Keratinocyte (primary cell): ENCODE measurements around the gene KCTD8. TPM values are rescaled to one million over a fixed set of nuclear protein-coding genes. Genes with fewer than 3 reads are reported as not detected.
"Not testable (repeated sequence)": the region's sequence is repeated elsewhere in the genome, so short reads cannot be mapped to it uniquely, and the experiment has no call there.

Experiments
- DNase-seq: peaks from one replicate; pipeline ENCODE4 v3.0.0-alpha.2; 2011; ENCODE audit warnings: low read depth, missing footprints, low spot score
- FAIRE-seq: peaks from 2 replicates; lab custom pipeline; 2011; peaks lifted over from hg19 to GRCh38; lab: Jason Lieb, UNC
- H2AFZ ChIP-seq: 2 replicates; pipeline ENCODE4 v1.6.0; 2012; ENCODE audit warnings: low read length, control low read depth, inconsistent platforms; ENCODE audit not compliant: control insufficient read depth
- H3K27ac ChIP-seq: 2 replicates; pipeline ENCODE4 v1.5.1; 2011; ENCODE audit warnings: low read length; ENCODE audit not compliant: control insufficient read depth, insufficient read depth
- H3K27me3 ChIP-seq: 3 replicates; pipeline ENCODE4 v1.6.0; 2011; ENCODE audit warnings: low read length; ENCODE audit not compliant: control insufficient read depth, insufficient read depth; ENCODE audit errors: extremely low read depth
- H3K36me3 ChIP-seq, 2 experiments: 2 replicates in 1 of 2; 3 replicates in 1 of 2; pipeline ENCODE4 v1.5.1; 2011; ENCODE audit warnings: low read length in 2 of 2, mild to moderate bottlenecking in 1 of 2; ENCODE audit not compliant: control insufficient read depth in 2 of 2, insufficient read depth in 2 of 2; ENCODE audit errors: extremely low read depth in 1 of 2
- H3K4me1 ChIP-seq: 3 replicates; pipeline ENCODE4 v1.5.1; 2011; ENCODE audit warnings: low read length; ENCODE audit not compliant: control insufficient read depth, insufficient read depth; ENCODE audit errors: extremely low read depth
- H3K4me2 ChIP-seq: 3 replicates; pipeline ENCODE4 v1.6.0; 2011; ENCODE audit warnings: low read depth, low read length; ENCODE audit not compliant: control insufficient read depth, insufficient read depth; ENCODE audit errors: extremely low read depth
- H3K4me3 ChIP-seq, 3 experiments: fragments of 200-600 bp in 1 of 3; sonication (generic) in 1 of 3; 2 replicates in 2 of 3; 3 replicates in 1 of 3; pipeline ENCODE4 v1.5.1; 2011 to 2016; ENCODE audit warnings: low read length in 3 of 3, mild to moderate bottlenecking in 3 of 3, control low read depth in 2 of 3, inconsistent platforms in 1 of 3, low read depth in 1 of 3, mixed read lengths in 1 of 3, mixed run types in 1 of 3, moderate library complexity in 1 of 3; ENCODE audit not compliant: control insufficient read depth in 2 of 3, insufficient read depth in 2 of 3; ENCODE audit errors: extremely low read depth in 1 of 3
- H3K79me2 ChIP-seq: 2 replicates; pipeline ENCODE4 v1.6.0; 2012; ENCODE audit warnings: low read length; ENCODE audit not compliant: control insufficient read depth, insufficient read depth
- H3K9ac ChIP-seq: 3 replicates; pipeline ENCODE4 v1.6.0; 2011; ENCODE audit warnings: low read length; ENCODE audit not compliant: control insufficient read depth, insufficient read depth; ENCODE audit errors: extremely low read depth
- H3K9me1 ChIP-seq: 3 replicates; pipeline ENCODE4 v1.6.0; 2011; ENCODE audit warnings: low read length; ENCODE audit not compliant: control insufficient read depth, insufficient read depth; ENCODE audit errors: extremely low read depth
- H3K9me3 ChIP-seq: 2 replicates; pipeline ENCODE4 v1.5.1; 2012; ENCODE audit warnings: low read depth, low read length; ENCODE audit not compliant: control insufficient read depth
- H4K20me1 ChIP-seq: 3 replicates; pipeline ENCODE4 v1.6.0; 2011; ENCODE audit warnings: low read length; ENCODE audit not compliant: control insufficient read depth, insufficient read depth; ENCODE audit errors: extremely low read depth
- CTCF ChIP-seq, 3 experiments: IDR thresholded peaks in 1 of 3; conservative IDR thresholded peaks in 1 of 3; optimal IDR thresholded peaks in 1 of 3; 2 replicates in 2 of 3; 3 replicates in 1 of 3; pipeline versions ENCODE3 to v1.5.1; 2011; ENCODE audit warnings: low read length in 3 of 3, mild to moderate bottlenecking in 3 of 3, moderate library complexity in 2 of 3, control low read depth in 1 of 3, inconsistent platforms in 1 of 3; ENCODE audit not compliant: insufficient read depth in 2 of 3; ENCODE audit errors: extremely low read depth in 1 of 3
- EZH2 ChIP-seq: IDR thresholded peaks from one replicate; pipeline ENCODE4 v1.6.1; 2012; ENCODE audit warnings: inconsistent platforms, mild to moderate bottlenecking, low read length, moderate library complexity
- dilution Hi-C: fragments of 300-500 bp; cut with MboI; formaldehyde crosslinking; loops from one replicate; pipeline ENCODE4 v1.7.0; 2020; ENCODE audit warnings: low sequenced_read_pairs; ENCODE audit not compliant: extremely low pct_ligation_motif_present
- polyA plus RNA-seq, 5 experiments: library from polyadenylated mRNA; depleted of rRNA in 3 of 5; stranded (reverse) in 3 of 5; stranded (forward) in 1 of 5; unstranded in 1 of 5; fragments of >200 nt; gene quantifications; 1 replicate in 1 of 5; 2 replicates in 3 of 5; 3 replicates in 1 of 5; pipeline versions ENCODE4 v1.2.1 to v1.2.3, GENCODE V29; 2011 to 2012; ENCODE audit warnings: missing spikeins in 2 of 5, low read depth in 1 of 5, low replicate concordance in 1 of 5

The KCTD8 gene
- polyA plus RNA-seq, 1 donor (not counting 4 experiments of a cell fraction or from before 2014, with no cell fraction given): 0.97 TPM

- DNase-seq: no peak
- Histone ChIP-seq H3K4me1 (no peaks in the 10 kb centered on the region), H3K79me2 (no peaks in the 10 kb centered on the region), H2AFZ (no peak overlapping the region), H4K20me1 (no peaks in the 10 kb centered on the region), H3K27me3 (no peaks in the 10 kb centered on the region), H3K4me2 (no peak overlapping the region), H3K9me1 (no peaks in the 10 kb centered on the region), H3K4me3 (no peak overlapping the region), H3K9me3 (no peaks in the 10 kb centered on the region), H3K36me3 (no peaks in the 10 kb centered on the region), H3K9ac (no peak overlapping the region), H3K27ac (no peak overlapping the region)
- FAIRE-seq: no peak
- dilution Hi-C loops: no loop called here
- TF ChIP-seq EZH2: no peak
- TF ChIP-seq CTCF (optimal IDR thresholded peaks at IDR 0.05 in 1 of 3, IDR thresholded peaks at IDR 0.05 in 1 of 3, conservative IDR thresholded peaks at IDR 0.05 in 1 of 3; ENCODE audit: extremely low read depth in 1 of 3, insufficient read depth in 2 of 3, low read length in 3 of 3): no peak
Measured at GRCh38 chr4:44186850-44187246, 261.8 kb downstream of the KCTD8 start.

GRCh38 chr4:44186096-44186849 lies 262.3 kb downstream of the KCTD8 start:
- Histone ChIP-seq H4K20me1 (no peaks in the 10 kb centered on the region), H3K79me2 (no peaks in the 10 kb centered on the region), H3K27ac (no peak overlapping the region), H3K4me2 (no peak overlapping the region), H3K4me3 (no peak overlapping the region), H2AFZ (no peak overlapping the region), H3K4me1 (no peaks in the 10 kb centered on the region), H3K9me3 (no peaks in the 10 kb centered on the region), H3K27me3 (no peaks in the 10 kb centered on the region), H3K9ac (no peak overlapping the region), H3K36me3 (no peaks in the 10 kb centered on the region), H3K9me1 (no peaks in the 10 kb centered on the region)
- TF ChIP-seq CTCF (optimal IDR thresholded peaks at IDR 0.05 in 1 of 3, IDR thresholded peaks at IDR 0.05 in 1 of 3, conservative IDR thresholded peaks at IDR 0.05 in 1 of 3; ENCODE audit: extremely low read depth in 1 of 3, insufficient read depth in 2 of 3, low read length in 3 of 3): no peak
- no peak for TF ChIP-seq EZH2
- FAIRE-seq: no peak
- dilution Hi-C loops: no loop called here
- DNase-seq: no peak

- H3K9me3 ChIP-seq, H3K27me3 ChIP-seq, H3K4me3 ChIP-seq, H3K27ac ChIP-seq, H3K4me1 ChIP-seq, H3K36me3 ChIP-seq, H2AFZ ChIP-seq, H3K9ac ChIP-seq, H4K20me1 ChIP-seq, DNase-seq, H3K9me1 ChIP-seq, FAIRE-seq, H3K79me2 ChIP-seq, dilution Hi-C loops, H3K4me2 ChIP-seq: not testable (repeated sequence)
Measured at GRCh38 chr4:44181491-44182349, 266.9 kb downstream of the KCTD8 start.
